ENCODE measurements around the gene LARGE2. TPM values are rescaled to one million over a fixed set of nuclear protein-coding genes. Genes with fewer than 3 reads are reported as not detected.

LARGE2 gene
- total RNA-seq, 3 donors from 2014 or later, result 5.9 to 6.3 TPM; not detected in 1

DNA sequence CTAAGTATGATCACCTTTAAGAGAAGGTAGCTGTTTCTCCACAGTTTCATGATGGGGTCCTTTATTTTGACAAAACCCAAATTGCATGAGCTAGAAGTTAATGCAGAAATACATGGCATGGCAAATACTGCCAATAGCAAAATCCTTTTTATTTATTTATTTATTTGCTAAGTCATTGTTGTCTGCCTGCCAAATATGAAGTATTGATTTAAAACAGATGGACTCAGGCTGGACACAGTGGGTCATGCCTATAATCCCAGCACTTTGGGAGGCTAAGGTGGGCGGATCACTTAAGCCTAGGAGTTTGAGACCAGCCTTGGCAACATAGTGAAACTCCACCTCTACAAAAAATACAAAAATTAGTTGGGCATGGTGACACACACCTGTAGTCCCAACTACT is 52.4 kb downstream of the LARGE2 start:
- Histone ChIP-seq H3K27ac (no peak overlapping the region), H3K4me1 (no peaks in the 10 kb centered on the region), H3K4me3 (no peak overlapping the region), H3K27me3 (no peaks in the 10 kb centered on the region), H3K36me3 (peaks cover 6% of the 10 kb centered on the region), H3K9me3 (no peaks in the 10 kb centered on the region)
- TF ChIP-seq, protein P1, sequence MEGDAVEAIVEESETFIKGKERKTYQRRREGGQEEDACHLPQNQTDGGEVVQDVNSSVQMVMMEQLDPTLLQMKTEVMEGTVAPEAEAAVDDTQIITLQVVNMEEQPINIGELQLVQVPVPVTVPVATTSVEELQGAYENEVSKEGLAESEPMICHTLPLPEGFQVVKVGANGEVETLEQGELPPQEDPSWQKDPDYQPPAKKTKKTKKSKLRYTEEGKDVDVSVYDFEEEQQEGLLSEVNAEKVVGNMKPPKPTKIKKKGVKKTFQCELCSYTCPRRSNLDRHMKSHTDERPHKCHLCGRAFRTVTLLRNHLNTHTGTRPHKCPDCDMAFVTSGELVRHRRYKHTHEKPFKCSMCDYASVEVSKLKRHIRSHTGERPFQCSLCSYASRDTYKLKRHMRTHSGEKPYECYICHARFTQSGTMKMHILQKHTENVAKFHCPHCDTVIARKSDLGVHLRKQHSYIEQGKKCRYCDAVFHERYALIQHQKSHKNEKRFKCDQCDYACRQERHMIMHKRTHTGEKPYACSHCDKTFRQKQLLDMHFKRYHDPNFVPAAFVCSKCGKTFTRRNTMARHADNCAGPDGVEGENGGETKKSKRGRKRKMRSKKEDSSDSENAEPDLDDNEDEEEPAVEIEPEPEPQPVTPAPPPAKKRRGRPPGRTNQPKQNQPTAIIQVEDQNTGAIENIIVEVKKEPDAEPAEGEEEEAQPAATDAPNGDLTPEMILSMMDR (IDR thresholded peaks at IDR 0.05), result no peak
- TF ChIP-seq POLR2A (IDR thresholded peaks at IDR 0.05) (no peak), POLR2AphosphoS5 (IDR thresholded peaks at IDR 0.05) (no peak)
- no peak for DNase-seq (ENCODE audit: low spot score in 2 of 2)
- intact Hi-C loops (cut with DNase I; ENCODE audit: low total_unique reads), result no loop called here

Other genes with a start within 250 kb of the LARGE2 start
- gene SLC35C1, start 117.5 kb upstream of the LARGE2 start, total RNA-seq, result 10 to 100 TPM; 18.1 to 49.1 (median 28.2) TPM
- 10 to 100 TPM; 44.2 to 54.1 (median 44.3) TPM for gene CRY2, start 75.2 kb upstream of the LARGE2 start, total RNA-seq
- 1 to 10 TPM; 5.4 to 7.2 (median 5.9) TPM for gene MAPK8IP1, start 37.0 kb upstream of the LARGE2 start, total RNA-seq
- 1 to 10 TPM in 1 of 3 donors, under 1 TPM in 2; 0.48 to 3.2 (median 0.98) TPM for gene FREY1, start 15.4 kb upstream of the LARGE2 start, total RNA-seq
- gene PEX16, start 4.8 kb upstream of the LARGE2 start, total RNA-seq, result 10 to 100 TPM; 22.1 to 32.8 (median 25.6) TPM
- 10 to 100 TPM; 23.4 to 70.8 (median 42.7) TPM for gene PHF21A, start 198.8 kb downstream of the LARGE2 start, total RNA-seq